Mucosa of rectum (tissue), 2 donors: ENCODE results near the gene POU2AF1.
A peak's percentile ranks its signal among the peaks of the same experiment; 100 is the strongest.

ENCODE experiments used
- H3K27ac ChIP-seq, 2 donors: one replicate each; pipeline ENCODE4 v1.7.0; 2013; ENCODE audit warnings: inconsistent platforms in 2 of 2, low read depth in 2 of 2, low read length in 2 of 2
- H3K27me3 ChIP-seq, 2 donors: one replicate each; pipeline ENCODE4 v1.7.0; 2013; ENCODE audit warnings: low read length in 2 of 2; ENCODE audit not compliant: control insufficient read depth in 2 of 2, insufficient read depth in 2 of 2
- H3K36me3 ChIP-seq, 2 donors: one replicate each; pipeline ENCODE4 v1.7.0; 2013; ENCODE audit warnings: low read length in 2 of 2; ENCODE audit not compliant: control insufficient read depth in 2 of 2, insufficient read depth in 2 of 2
- H3K4me1 ChIP-seq, 2 donors: one replicate each; pipeline ENCODE4 v1.7.0; 2013; ENCODE audit warnings: low read length in 2 of 2, mild to moderate bottlenecking in 1 of 2; ENCODE audit not compliant: control insufficient read depth in 2 of 2, insufficient read depth in 2 of 2
- H3K4me3 ChIP-seq, 2 donors: one replicate each; pipeline ENCODE4 v1.7.0; 2013; ENCODE audit warnings: low read length in 2 of 2
- H3K9ac ChIP-seq, 2 donors: one replicate each; pipeline ENCODE4 v1.7.0; 2013; ENCODE audit warnings: low read length in 2 of 2, low read depth in 1 of 2, mild to moderate bottlenecking in 1 of 2
- H3K9me3 ChIP-seq, 2 donors: one replicate each; pipeline ENCODE4 v1.7.0; 2013; ENCODE audit warnings: low read length in 2 of 2; ENCODE audit not compliant: control insufficient read depth in 2 of 2
- donor health status: healthy.
- donor health status: Normal muscosa, but diverticular disease.

POU2AF1 gene

GRCh38 chr11:111418436-111418787 lies 39.3 kb upstream of the POU2AF1 start:
- H3K4me1 ChIP-seq: peaks cover 10 to 17% of the 10 kb centered on the region in 2 donors
- H3K36me3 ChIP-seq: no peaks in the 10 kb centered on the region
- H3K27ac ChIP-seq: peak overlapping the region; percentile 54 to 85
- H3K4me3 ChIP-seq: no peak overlapping the region
- no peaks in the 10 kb centered on the region for H3K27me3 ChIP-seq
- no peak overlapping the region for H3K9ac ChIP-seq
- no peaks in the 10 kb centered on the region for H3K9me3 ChIP-seq

- no peak overlapping the region for H3K4me3 ChIP-seq
- H3K4me1 ChIP-seq: peaks cover 8 to 16% of the 10 kb centered on the region in 2 donors
- peak overlapping the region; percentile 56 to 85 for H3K27ac ChIP-seq
- no peaks in the 10 kb centered on the region for H3K36me3 ChIP-seq
- H3K9ac ChIP-seq: no peak overlapping the region
- no peaks in the 10 kb centered on the region for H3K27me3 ChIP-seq
- H3K9me3 ChIP-seq: no peaks in the 10 kb centered on the region
Measured at GRCh38 chr11:111417766-111418435, 38.8 kb upstream of the POU2AF1 start.

- Histone ChIP-seq H3K27ac (peak overlapping the region; percentile 56 to 85), H3K36me3 (no peaks in the 10 kb centered on the region), H3K9me3 (no peaks in the 10 kb centered on the region), H3K4me1 (peaks cover 3 to 9% of the 10 kb centered on the region in 2 donors), H3K9ac (peak overlapping the region in 1 of 2 donors; percentile 5), H3K4me3 (no peak overlapping the region), H3K27me3 (no peaks in the 10 kb centered on the region)
Measured at GRCh38 chr11:111417011-111417765, 38.1 kb upstream of the POU2AF1 start.

GRCh38 chr11:111416231-111416960 lies 37.3 kb upstream of the POU2AF1 start:
- Histone ChIP-seq H3K4me3 (no peak overlapping the region), H3K27ac (peak overlapping the region; percentile 30 to 85), H3K9ac (no peak overlapping the region), H3K36me3 (no peaks in the 10 kb centered on the region), H3K27me3 (no peaks in the 10 kb centered on the region), H3K4me1 (peaks cover 3 to 9% of the 10 kb centered on the region in 2 donors), H3K9me3 (no peaks in the 10 kb centered on the region)

- H3K27me3 ChIP-seq: no peaks in the 10 kb centered on the region
- no peaks in the 10 kb centered on the region for H3K9me3 ChIP-seq
- peak overlapping the region in 1 of 2 donors; percentile 26 for H3K27ac ChIP-seq
- H3K9ac ChIP-seq: no peak overlapping the region
- no peaks in the 10 kb centered on the region for H3K36me3 ChIP-seq
- H3K4me3 ChIP-seq: no peak overlapping the region
- H3K4me1 ChIP-seq: peaks cover 3 to 9% of the 10 kb centered on the region in 2 donors
Measured at GRCh38 chr11:111414936-111415335, 35.9 kb upstream of the POU2AF1 start.

GRCh38 chr11:111414267-111414931 lies 35.3 kb upstream of the POU2AF1 start:
- no peaks in the 10 kb centered on the region for H3K36me3 ChIP-seq
- no peaks in the 10 kb centered on the region for H3K9me3 ChIP-seq
- no peak overlapping the region for H3K9ac ChIP-seq
- peak overlapping the region in 1 of 2 donors; percentile 26 for H3K27ac ChIP-seq
- no peak overlapping the region for H3K4me3 ChIP-seq
- no peaks in the 10 kb centered on the region for H3K27me3 ChIP-seq
- peaks cover 3 to 9% of the 10 kb centered on the region in 2 donors for H3K4me1 ChIP-seq

- Histone ChIP-seq H3K9ac (no peak overlapping the region), H3K27ac (peak overlapping the region in 1 of 2 donors; percentile 26), H3K9me3 (no peaks in the 10 kb centered on the region), H3K27me3 (no peaks in the 10 kb centered on the region), H3K36me3 (no peaks in the 10 kb centered on the region), H3K4me1 (peaks cover 3 to 9% of the 10 kb centered on the region in 2 donors), H3K4me3 (no peak overlapping the region)
Measured at GRCh38 chr11:111413849-111414248, 34.8 kb upstream of the POU2AF1 start.

- Histone ChIP-seq H3K9me3 (no peaks in the 10 kb centered on the region), H3K4me1 (peaks cover 0 to 6% of the 10 kb centered on the region in 2 donors), H3K36me3 (no peaks in the 10 kb centered on the region), H3K27me3 (no peaks in the 10 kb centered on the region), H3K4me3 (no peak overlapping the region), H3K27ac (no peak overlapping the region), H3K9ac (no peak overlapping the region)
Measured at GRCh38 chr11:111412293-111412692, 33.2 kb upstream of the POU2AF1 start.

- no peaks in the 10 kb centered on the region for H3K36me3 ChIP-seq
- H3K9ac ChIP-seq: no peak overlapping the region
- H3K9me3 ChIP-seq: no peaks in the 10 kb centered on the region
- no peak overlapping the region for H3K27ac ChIP-seq
- no peak overlapping the region for H3K4me3 ChIP-seq
- peaks cover 0 to 4% of the 10 kb centered on the region in 2 donors for H3K4me1 ChIP-seq
- no peaks in the 10 kb centered on the region for H3K27me3 ChIP-seq
Measured at GRCh38 chr11:111411456-111411855, 32.4 kb upstream of the POU2AF1 start.
